Body of pancreas (tissue), 4 donors: ENCODE measurements around the gene ROBO2. TPM values are rescaled to one million over a fixed set of nuclear protein-coding genes. Genes with fewer than 3 reads are reported as not detected.

ENCODE experiments used
- ATAC-seq: fragments of 150-250 bp; one replicate; pipeline ENCODE4 v1.9.1; 2016
- DNase-seq, 4 donors: peaks; one replicate each; pipeline ENCODE4 v3.0.0-alpha.2; 2019
- H3K27ac ChIP-seq, 4 donors: fragments of 200-600 bp; sonication (generic); 1 replicate in 3 of 4; 2 replicates in 1 of 4; pipeline versions ENCODE4 v1.5.1 to v1.6.1; 2016 to 2019; ENCODE audit warnings: mild to moderate bottlenecking in 1 of 4, mixed read lengths in 1 of 4, moderate library complexity in 1 of 4
- H3K27me3 ChIP-seq, 2 donors: fragments of 200-600 bp; sonication (generic); one replicate each; pipeline ENCODE4 v1.6.0; 2016; ENCODE audit warnings: mild to moderate bottlenecking in 1 of 2
- H3K36me3 ChIP-seq, 2 donors: fragments of 200-600 bp; sonication (generic); replicated peaks in 1 of 2; 2 replicates each; pipeline ENCODE4 v1.5.1; 2016; ENCODE audit warnings: low read depth in 2 of 2; ENCODE audit not compliant: insufficient read depth in 1 of 2
- H3K4me1 ChIP-seq: fragments of 200-600 bp; sonication (generic); one replicate; pipeline ENCODE4 v1.6.0; 2016
- H3K4me3 ChIP-seq, 2 donors: fragments of 200-600 bp; sonication (generic); 1 replicate in 1 of 2; 2 replicates in 1 of 2; pipeline ENCODE4 v1.5.1; 2016 to 2019
- H3K9me3 ChIP-seq, 3 donors: fragments of 200-600 bp; sonication (generic); 1 replicate in 2 of 3; 2 replicates in 1 of 3; pipeline ENCODE4 v1.5.1; 2016
- POLR2A ChIP-seq, 3 donors: fragments of 450-650 bp; IDR thresholded peaks; one replicate each; pipeline ENCODE4 v1.6.1; 2016; ENCODE audit warnings: antibody characterized with exemption in 3 of 3, mild to moderate bottlenecking in 2 of 3
- WGBS, 2 donors: methylation state at CpG; one replicate each; pipeline ENCODE4 v1.1.5; 2017; 5-methylcytosine and 5-hydroxymethylcytosine counted together
- intact Hi-C: fragments of 100-400 bp; cut with DNase I; formaldehyde crosslinking; loops from one replicate; pipeline ENCODE4 v1.15.1; 2023
- total RNA-seq, 2 donors: library from RNA; depleted of rRNA; stranded (reverse); fragments of >200 nt; gene quantifications; one replicate each; pipeline ENCODE4 v1.1.0, GENCODE V29; 2016
- TF ChIP-seq, protein P1 (sequence below), 7 experiments: fragments of 450-650 bp in 4 of 7; fragments of 200-600 bp in 3 of 7; sonication (generic) in 3 of 7; IDR thresholded peaks; one replicate each; pipeline ENCODE4 v1.5.1; 2016 to 2019; ENCODE audit warnings: antibody characterized with exemption in 7 of 7

The ROBO2 gene
- total RNA-seq, 2 donors from 2014 or later, result 1.3 to 3.0 TPM

DNA sequence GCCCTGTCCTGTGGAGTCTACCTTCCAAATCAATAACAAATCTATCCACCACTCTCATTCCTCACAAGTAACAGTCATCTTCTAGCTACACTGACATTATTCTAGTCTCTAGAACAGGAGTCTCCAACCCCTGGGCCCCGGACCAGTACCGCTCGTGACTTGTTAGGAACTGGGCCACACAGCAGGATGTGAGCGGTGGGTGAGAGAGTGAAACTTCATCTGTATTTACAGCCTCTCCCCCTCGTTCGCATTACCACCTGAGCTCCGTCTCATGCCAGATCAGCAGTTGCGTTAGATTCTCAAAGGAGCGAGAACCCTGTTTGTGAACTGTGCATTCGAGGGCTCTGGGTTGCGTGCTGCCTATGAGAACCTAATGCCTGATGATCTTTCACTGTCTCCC is 31.9 kb downstream of the ROBO2 start:
- intact Hi-C loops, result no loop called here
- TF ChIP-seq POLR2A (IDR thresholded peaks at IDR 0.05), result no peak
- TF ChIP-seq, protein P1, sequence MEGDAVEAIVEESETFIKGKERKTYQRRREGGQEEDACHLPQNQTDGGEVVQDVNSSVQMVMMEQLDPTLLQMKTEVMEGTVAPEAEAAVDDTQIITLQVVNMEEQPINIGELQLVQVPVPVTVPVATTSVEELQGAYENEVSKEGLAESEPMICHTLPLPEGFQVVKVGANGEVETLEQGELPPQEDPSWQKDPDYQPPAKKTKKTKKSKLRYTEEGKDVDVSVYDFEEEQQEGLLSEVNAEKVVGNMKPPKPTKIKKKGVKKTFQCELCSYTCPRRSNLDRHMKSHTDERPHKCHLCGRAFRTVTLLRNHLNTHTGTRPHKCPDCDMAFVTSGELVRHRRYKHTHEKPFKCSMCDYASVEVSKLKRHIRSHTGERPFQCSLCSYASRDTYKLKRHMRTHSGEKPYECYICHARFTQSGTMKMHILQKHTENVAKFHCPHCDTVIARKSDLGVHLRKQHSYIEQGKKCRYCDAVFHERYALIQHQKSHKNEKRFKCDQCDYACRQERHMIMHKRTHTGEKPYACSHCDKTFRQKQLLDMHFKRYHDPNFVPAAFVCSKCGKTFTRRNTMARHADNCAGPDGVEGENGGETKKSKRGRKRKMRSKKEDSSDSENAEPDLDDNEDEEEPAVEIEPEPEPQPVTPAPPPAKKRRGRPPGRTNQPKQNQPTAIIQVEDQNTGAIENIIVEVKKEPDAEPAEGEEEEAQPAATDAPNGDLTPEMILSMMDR (IDR thresholded peaks at IDR 0.05), result no peak
- DNase-seq (no peak), ATAC-seq (no peak)
- H3K4me3 ChIP-seq, result no peak overlapping the region
- no peaks in the 10 kb centered on the region for H3K9me3 ChIP-seq
- no peaks in the 10 kb centered on the region for H3K4me1 ChIP-seq
- WGBS, 2 donors, result 90 to 94% methylated on average over 11 of the region's 11 CpGs
- H3K27ac ChIP-seq, result no peak overlapping the region
- H3K27me3 ChIP-seq, result no peaks in the 10 kb centered on the region
- H3K36me3 ChIP-seq, result no peaks in the 10 kb centered on the region

DNA sequence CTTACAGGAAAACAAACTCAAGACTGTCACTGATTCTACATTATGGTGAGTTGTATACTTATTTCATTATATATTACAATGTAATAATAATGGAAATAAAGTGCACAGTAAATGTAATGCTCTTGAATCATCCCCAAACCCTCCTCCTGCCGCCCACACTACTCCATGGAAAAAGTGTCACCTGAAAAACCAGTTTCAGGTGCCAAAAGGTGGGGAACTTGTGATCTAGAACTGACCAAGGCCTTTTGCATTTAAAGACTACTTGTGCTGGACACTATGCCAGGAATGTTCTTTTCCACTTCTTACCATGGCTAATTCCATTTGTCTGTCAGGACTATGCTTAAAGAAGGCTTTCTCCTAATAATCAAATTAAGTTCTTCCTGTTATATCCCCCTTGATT is 32.3 kb downstream of the ROBO2 start:
- Histone ChIP-seq H3K27me3 (no peaks in the 10 kb centered on the region), H3K36me3 (no peaks in the 10 kb centered on the region), H3K4me3 (no peak overlapping the region), H3K4me1 (no peaks in the 10 kb centered on the region), H3K27ac (no peak overlapping the region), H3K9me3 (no peaks in the 10 kb centered on the region)
- no peak for TF ChIP-seq POLR2A (IDR thresholded peaks at IDR 0.05)
- TF ChIP-seq, protein P1 (IDR thresholded peaks at IDR 0.05), result no peak
- intact Hi-C loops, result no loop called here
- DNase-seq (peak in 2 of 4 donors; percentile 17), ATAC-seq (peak; percentile 27)
- 33% methylated on average over 1 of the region's 1 CpG for WGBS, 2 donors

DNA sequence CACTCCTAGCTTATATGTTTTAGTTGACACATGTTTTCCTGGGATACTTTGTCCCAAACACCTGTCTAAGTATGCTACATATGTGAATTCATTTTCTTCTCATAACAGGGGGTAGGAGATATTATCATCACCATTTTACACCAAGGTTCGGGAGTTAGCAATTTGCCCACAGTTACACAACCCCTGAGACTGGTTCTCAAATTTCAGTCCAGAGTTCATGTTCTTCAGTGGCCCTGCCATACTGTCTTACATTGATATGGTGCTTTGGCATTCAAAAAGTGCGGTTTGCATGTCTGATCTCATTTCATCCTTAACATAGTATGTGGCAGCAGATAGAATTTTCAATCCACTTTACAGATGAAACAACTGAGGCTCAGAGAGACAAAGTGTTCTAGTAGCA is 38.4 kb downstream of the ROBO2 start:
- no peaks in the 10 kb centered on the region for H3K36me3 ChIP-seq
- WGBS, 2 donors, result 43 to 45% methylated on average over 2 of the region's 2 CpGs
- intact Hi-C loops, result no loop called here

DNA sequence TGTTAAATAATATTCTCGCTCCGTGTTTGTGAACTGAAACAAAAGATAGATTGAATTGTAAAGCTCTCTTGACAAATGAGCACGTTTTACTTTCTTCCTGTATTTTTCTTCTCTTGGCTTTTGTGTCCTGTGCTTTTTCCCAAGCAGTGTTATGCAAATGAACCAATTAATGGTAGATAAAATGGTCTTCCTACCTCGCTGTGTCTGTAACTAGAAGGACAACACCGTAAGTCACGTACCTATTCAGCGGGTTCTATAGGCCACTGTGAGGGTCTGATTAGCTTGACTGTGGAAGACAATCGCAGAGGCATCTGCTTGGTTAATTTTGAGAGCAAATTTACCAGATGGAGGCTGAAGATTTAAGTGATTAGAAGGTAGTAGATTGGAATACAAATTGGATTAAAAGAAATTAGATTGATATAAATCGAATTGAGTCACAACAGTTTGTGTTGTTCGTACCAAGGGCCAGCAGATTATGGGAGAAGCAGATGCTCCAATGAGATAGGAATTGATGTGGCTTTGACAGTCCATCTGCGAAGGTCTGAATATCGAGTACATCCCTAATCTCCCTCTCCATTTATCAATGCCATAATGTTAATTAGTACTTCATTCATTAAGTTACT is 40.2 kb downstream of the ROBO2 start:
- DNase-seq (no peak), ATAC-seq (no peak)
- Histone ChIP-seq H3K4me1 (peaks cover 10% of the 10 kb centered on the region), H3K9me3 (no peaks in the 10 kb centered on the region), H3K27ac (no peak overlapping the region), H3K4me3 (no peak overlapping the region), H3K36me3 (no peaks in the 10 kb centered on the region), H3K27me3 (no peaks in the 10 kb centered on the region)
- intact Hi-C loops, result no loop called here
- WGBS, 2 donors, result 84 to 89% methylated on average over 12 of the region's 12 CpGs
- TF ChIP-seq, protein P1 (IDR thresholded peaks at IDR 0.05), result no peak
- TF ChIP-seq POLR2A (IDR thresholded peaks at IDR 0.05), result no peak

More for the DNA sequence above, 38.4 kb downstream of the ROBO2 start:
- ATAC-seq, result peak; percentile 27
- no peaks in the 10 kb centered on the region for H3K9me3 ChIP-seq
- H3K4me3 ChIP-seq, result no peak overlapping the region
- H3K4me1 ChIP-seq, result peaks cover 10% of the 10 kb centered on the region
- no peak for TF ChIP-seq POLR2A (IDR thresholded peaks at IDR 0.05)
- TF ChIP-seq, protein P1 (IDR thresholded peaks at IDR 0.05), result no peak
- no peak overlapping the region for H3K27ac ChIP-seq
- H3K27me3 ChIP-seq, result no peaks in the 10 kb centered on the region
- peak in 1 of 4 donors; percentile 15 for DNase-seq

DNA sequence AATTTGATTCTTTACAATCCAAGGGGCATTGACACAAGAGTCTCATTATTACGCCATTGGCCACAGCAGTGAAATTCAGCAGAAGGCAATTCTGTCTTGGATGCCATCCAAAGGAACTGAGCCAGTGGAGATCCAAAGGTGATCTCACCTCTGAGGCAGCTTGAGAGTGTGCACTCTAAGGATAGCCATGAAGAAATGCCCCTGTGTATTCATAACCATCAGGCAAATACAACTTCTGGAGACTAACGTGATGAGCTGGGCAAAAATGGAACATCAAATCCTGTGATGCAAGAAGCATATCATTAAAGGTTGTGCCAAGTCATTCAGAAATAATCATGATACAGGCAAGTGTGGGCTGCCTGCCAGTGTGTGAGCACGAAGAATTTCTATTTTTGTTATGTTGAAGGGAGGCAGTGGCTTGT is 41.4 kb downstream of the ROBO2 start:
- Histone ChIP-seq H3K4me1 (peaks cover 10% of the 10 kb centered on the region), H3K27ac (no peak overlapping the region), H3K36me3 (no peaks in the 10 kb centered on the region), H3K4me3 (no peak overlapping the region), H3K9me3 (no peaks in the 10 kb centered on the region), H3K27me3 (no peaks in the 10 kb centered on the region)
- 13 to 17% methylated on average over 3 of the region's 3 CpGs for WGBS, 2 donors
- TF ChIP-seq, protein P1 (IDR thresholded peaks at IDR 0.05), result no peak
- TF ChIP-seq POLR2A (IDR thresholded peaks at IDR 0.05), result no peak
- peak; percentile 62 to 82 (median 72) for DNase-seq
- peak; percentile 95 for ATAC-seq
- intact Hi-C loops, result no loop called here
